ENCODE measurements around the gene MYH15. TPM values are rescaled to one million over a fixed set of nuclear protein-coding genes. Genes with fewer than 3 reads are reported as not detected.

The MYH15 gene
- total RNA-seq, 1 donor from 2014 or later = 0.08 TPM

Other genes starting within 250 kb of the MYH15 start
- not detected for gene HHLA2, start 214.0 kb downstream of the MYH15 start, total RNA-seq
- 6.9 TPM for gene CIP2A, start 78.8 kb upstream of the MYH15 start, total RNA-seq
- gene DZIP3, start 79.1 kb upstream of the MYH15 start, total RNA-seq = 3.5 TPM
- gene RETNLB, start 246.8 kb upstream of the MYH15 start, total RNA-seq = not detected